HepG2 (cell line): Measurements from ENCODE around the gene ERF. TPM values are rescaled to one million over a fixed set of nuclear protein-coding genes. Genes with fewer than 3 reads are reported as not detected.

ENCODE experiments used
- CCDC6 ChIP-seq: sonication (generic); formaldehyde crosslinking; IDR thresholded peaks from 2 replicates; pipeline ENCODE4 v1.8.1; 2022; ENCODE audit warnings: mild to moderate bottlenecking, missing genetic modification reagents, moderate library complexity
- CENPX ChIP-seq: sonication (generic); formaldehyde crosslinking; IDR thresholded peaks from 2 replicates; pipeline ENCODE4 v1.9.0; 2021; ENCODE audit warnings: mild to moderate bottlenecking, missing genetic modification reagents, moderate library complexity
- CHD2 ChIP-seq: IDR thresholded peaks from 2 replicates; pipeline ENCODE4 v1.6.1; 2011; ENCODE audit warnings: low read depth, low read length, improper control_type of control experiment
- HES4 ChIP-seq: sonication (generic); formaldehyde crosslinking; IDR thresholded peaks from 2 replicates; pipeline ENCODE4 v1.9.0; 2021; ENCODE audit warnings: mild to moderate bottlenecking, missing genetic modification reagents, borderline replicate concordance
- MEF2D ChIP-seq: sonication (generic); formaldehyde crosslinking; IDR thresholded peaks from 2 replicates; pipeline ENCODE4 v1.5.1; 2020; ENCODE audit warnings: mild to moderate bottlenecking, missing genetic modification reagents
- PCBP2 ChIP-seq: fragments of 200-400 bp; formaldehyde crosslinking; optimal IDR thresholded peaks from 2 replicates; pipeline ENCODE3; 2018; ENCODE audit warnings: low read length, low read depth; ENCODE audit not compliant: poor library complexity, severe bottlenecking
- SPEN ChIP-seq: sonication (generic); formaldehyde crosslinking; IDR thresholded peaks from 2 replicates; pipeline ENCODE4 v1.5.1; 2020; ENCODE audit warnings: low read depth, mild to moderate bottlenecking, missing genetic modification reagents
- SRSF9 ChIP-seq: fragments of 200-400 bp; formaldehyde crosslinking; IDR thresholded peaks from 2 replicates; pipeline ENCODE4 v1.6.1; 2018; ENCODE audit warnings: borderline replicate concordance, mild to moderate bottlenecking, low read depth, low read length; ENCODE audit not compliant: insufficient read depth, poor library complexity, severe bottlenecking
- ZFP36 ChIP-seq: fragments of 150-350 bp; IDR thresholded peaks from 2 replicates; pipeline ENCODE4 v1.6.1; 2018; ENCODE audit warnings: borderline replicate concordance, low read length, low read depth; ENCODE audit not compliant: partially characterized antibody
- ZFP36L2 ChIP-seq: sonication (generic); formaldehyde crosslinking; IDR thresholded peaks from 2 replicates; pipeline ENCODE4 v1.4.0; 2020; ENCODE audit warnings: missing genetic modification reagents
- ZFP41 ChIP-seq: sonication (generic); formaldehyde crosslinking; IDR thresholded peaks from 2 replicates; pipeline ENCODE4 v1.4.0; 2020; ENCODE audit warnings: mild to moderate bottlenecking, missing genetic modification reagents, borderline replicate concordance
- ZNF407 ChIP-seq: sonication (generic); formaldehyde crosslinking; IDR thresholded peaks from one replicate; pipeline ENCODE4 v1.5.1; 2020; ENCODE audit warnings: mild to moderate bottlenecking, missing genetic modification reagents; ENCODE audit errors: not compliant biosample characterization
- polyA plus RNA-seq, 8 experiments: library from polyadenylated mRNA; depleted of rRNA in 3 of 8; stranded (reverse) in 7 of 8; unstranded in 1 of 8; fragments of >200 nt; fragmentation: Illumina TruSeq in 4 of 8; extraction: Trizol in 4 of 8; gene quantifications; 2 replicates each; pipeline versions ENCODE4 v1.2.1 to v1.2.3, GENCODE V29; 2011 to 2016; ENCODE audit warnings: low read depth in 4 of 8, missing spikeins in 1 of 8, mixed read lengths in 1 of 8; ENCODE audit not compliant: insufficient read depth in 1 of 8
- total RNA-seq, 5 experiments: library from RNA; depleted of rRNA; stranded (reverse); fragments of >200 nt; fragmentation: Illumina TruSeq; extraction: Trizol; gene quantifications; 2 replicates each; pipeline ENCODE4 v1.2.3, GENCODE V29; 2016; ENCODE audit warnings: low read depth in 1 of 5
- TF ChIP-seq, protein P1 (sequence below): sonication (generic); formaldehyde crosslinking; IDR thresholded peaks from 2 replicates; pipeline ENCODE4 v1.4.0; 2020; ENCODE audit warnings: missing genetic modification reagents, borderline replicate concordance
- TF ChIP-seq, protein P2 (sequence below): fragments of 450-650 bp; IDR thresholded peaks from 2 replicates; pipeline ENCODE4 v1.6.1; 2017

Gene ERF
- total and polyA plus RNA-seq, 2 of the 13 experiments (the other 11 are each of a cell fraction or from before 2014, with no cell fraction given) = 67.1 to 69.9 TPM

DNA sequence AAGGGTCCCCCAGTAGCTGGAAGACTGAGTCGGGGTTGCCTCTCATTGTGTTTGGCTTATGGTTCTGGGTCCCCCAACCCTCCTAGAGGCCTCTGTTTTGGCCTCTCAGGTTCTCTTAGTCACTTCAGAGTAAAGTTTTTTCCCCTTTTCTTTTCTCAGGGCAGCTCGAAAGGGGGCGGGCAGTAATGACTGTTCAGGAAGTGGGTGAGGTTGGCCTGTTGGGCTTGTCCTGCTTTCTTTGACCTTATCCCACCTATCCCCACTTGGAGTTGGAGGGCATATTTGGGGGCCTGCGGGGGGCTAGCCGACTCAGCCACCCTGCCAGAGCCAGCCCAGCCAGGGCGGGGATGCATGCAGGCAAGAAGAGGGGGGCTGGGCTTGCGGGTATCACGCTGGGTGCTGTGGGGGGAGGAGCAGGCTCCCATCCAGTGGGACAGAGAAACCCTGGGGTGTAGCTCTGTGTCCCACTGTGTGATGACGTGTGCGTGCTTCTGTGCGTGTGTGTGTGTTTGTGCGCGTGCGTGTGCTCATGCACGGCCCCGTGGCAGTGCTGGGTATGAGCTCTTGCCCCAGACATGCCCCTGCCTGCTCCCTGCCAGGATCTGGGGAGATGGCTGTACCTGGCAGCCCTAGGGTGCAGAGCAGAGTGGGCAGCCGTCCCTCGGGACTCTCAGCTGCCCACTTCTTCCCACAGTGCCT is 15.6 kb upstream of the ERF start (continued):
- TF ChIP-seq, protein P1, sequence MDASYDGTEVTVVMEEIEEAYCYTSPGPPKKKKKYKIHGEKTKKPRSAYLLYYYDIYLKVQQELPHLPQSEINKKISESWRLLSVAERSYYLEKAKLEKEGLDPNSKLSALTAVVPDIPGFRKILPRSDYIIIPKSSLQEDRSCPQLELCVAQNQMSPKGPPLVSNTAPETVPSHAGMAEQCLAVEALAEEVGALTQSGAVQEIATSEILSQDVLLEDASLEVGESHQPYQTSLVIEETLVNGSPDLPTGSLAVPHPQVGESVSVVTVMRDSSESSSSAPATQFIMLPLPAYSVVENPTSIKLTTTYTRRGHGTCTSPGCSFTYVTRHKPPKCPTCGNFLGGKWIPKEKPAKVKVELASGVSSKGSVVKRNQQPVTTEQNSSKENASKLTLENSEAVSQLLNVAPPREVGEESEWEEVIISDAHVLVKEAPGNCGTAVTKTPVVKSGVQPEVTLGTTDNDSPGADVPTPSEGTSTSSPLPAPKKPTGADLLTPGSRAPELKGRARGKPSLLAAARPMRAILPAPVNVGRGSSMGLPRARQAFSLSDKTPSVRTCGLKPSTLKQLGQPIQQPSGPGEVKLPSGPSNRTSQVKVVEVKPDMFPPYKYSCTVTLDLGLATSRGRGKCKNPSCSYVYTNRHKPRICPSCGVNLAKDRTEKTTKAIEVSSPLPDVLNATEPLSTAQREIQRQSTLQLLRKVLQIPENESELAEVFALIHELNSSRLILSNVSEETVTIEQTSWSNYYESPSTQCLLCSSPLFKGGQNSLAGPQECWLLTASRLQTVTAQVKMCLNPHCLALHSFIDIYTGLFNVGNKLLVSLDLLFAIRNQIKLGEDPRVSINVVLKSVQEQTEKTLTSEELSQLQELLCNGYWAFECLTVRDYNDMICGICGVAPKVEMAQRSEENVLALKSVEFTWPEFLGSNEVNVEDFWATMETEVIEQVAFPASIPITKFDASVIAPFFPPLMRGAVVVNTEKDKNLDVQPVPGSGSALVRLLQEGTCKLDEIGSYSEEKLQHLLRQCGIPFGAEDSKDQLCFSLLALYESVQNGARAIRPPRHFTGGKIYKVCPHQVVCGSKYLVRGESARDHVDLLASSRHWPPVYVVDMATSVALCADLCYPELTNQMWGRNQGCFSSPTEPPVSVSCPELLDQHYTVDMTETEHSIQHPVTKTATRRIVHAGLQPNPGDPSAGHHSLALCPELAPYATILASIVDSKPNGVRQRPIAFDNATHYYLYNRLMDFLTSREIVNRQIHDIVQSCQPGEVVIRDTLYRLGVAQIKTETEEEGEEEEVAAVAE (CRISPR knock-in tag) = no peak
- TF ChIP-seq, protein P2, sequence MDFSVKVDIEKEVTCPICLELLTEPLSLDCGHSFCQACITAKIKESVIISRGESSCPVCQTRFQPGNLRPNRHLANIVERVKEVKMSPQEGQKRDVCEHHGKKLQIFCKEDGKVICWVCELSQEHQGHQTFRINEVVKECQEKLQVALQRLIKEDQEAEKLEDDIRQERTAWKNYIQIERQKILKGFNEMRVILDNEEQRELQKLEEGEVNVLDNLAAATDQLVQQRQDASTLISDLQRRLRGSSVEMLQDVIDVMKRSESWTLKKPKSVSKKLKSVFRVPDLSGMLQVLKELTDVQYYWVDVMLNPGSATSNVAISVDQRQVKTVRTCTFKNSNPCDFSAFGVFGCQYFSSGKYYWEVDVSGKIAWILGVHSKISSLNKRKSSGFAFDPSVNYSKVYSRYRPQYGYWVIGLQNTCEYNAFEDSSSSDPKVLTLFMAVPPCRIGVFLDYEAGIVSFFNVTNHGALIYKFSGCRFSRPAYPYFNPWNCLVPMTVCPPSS = no peak
- TF ChIP-seq CCDC6 (CRISPR knock-in tag) = no peak
- TF ChIP-seq MEF2D = no peak
- TF ChIP-seq SPEN (CRISPR knock-in tag) = no peak
- TF ChIP-seq HES4 (CRISPR knock-in tag) = no peak
- no peak for TF ChIP-seq CHD2
- TF ChIP-seq ZFP36L2 (CRISPR knock-in tag) = no peak
- TF ChIP-seq PCBP2 = no peak
- TF ChIP-seq CENPX = no peak
- TF ChIP-seq SRSF9 = no peak
- TF ChIP-seq ZNF407 (CRISPR knock-in tag) = no peak
- TF ChIP-seq ZFP36 = no peak
- TF ChIP-seq ZFP41 (CRISPR knock-in tag) = no peak
